Fibroblast of skin of scalp (primary cell): ENCODE measurements around the gene SMG6.
A peak's percentile ranks its signal among the peaks of the same experiment; 100 is the strongest.

ENCODE experiments used
- DNase-seq: peaks from one replicate; pipeline ENCODE4 v3.0.0-alpha.2; 2013

The SMG6 gene

GRCh38 chr17:2042390-2042847 lies 261.2 kb downstream of the SMG6 start:
- DNase-seq = peak; percentile 57

GRCh38 chr17:2041561-2042389 lies 261.8 kb downstream of the SMG6 start, which contains the start of gene OVCA2:
Gene OVCA2, plus strand, starts transcription at chr17:2042022. Its CDS starts 26 bp downstream, at chr17:2042048.
- DNase-seq = peak; percentile 94

- no peak for DNase-seq
These were observed 262.5 kb downstream of the SMG6 start for GRCh38 chr17:2040942-2041560.

GRCh38 chr17:2040219-2040827 lies 263.3 kb downstream of the SMG6 start:
- no peak for DNase-seq

- DNase-seq = no peak
These were observed 266.4 kb downstream of the SMG6 start for GRCh38 chr17:2037155-2037554.

- no peak for DNase-seq
These were observed 267.8 kb downstream of the SMG6 start for GRCh38 chr17:2035541-2036488.

GRCh38 chr17:2034806-2035540 lies 268.6 kb downstream of the SMG6 start:
- DNase-seq = peak; percentile 98

- DNase-seq = peak; percentile 87
These were observed 269.4 kb downstream of the SMG6 start for GRCh38 chr17:2034157-2034556.

- DNase-seq = peak; percentile 44
These were observed 270.4 kb downstream of the SMG6 start for GRCh38 chr17:2033153-2033552.

- DNase-seq = no peak
These were observed 272.8 kb downstream of the SMG6 start for GRCh38 chr17:2030779-2031163.

GRCh38 chr17:2029911-2030778 lies 273.4 kb downstream of the SMG6 start, which contains the start of gene DPH1:
Gene DPH1, plus strand, starts transcription at chr17:2030153. Its CDS starts 17 bp downstream, at chr17:2030170.
- DNase-seq = peak; percentile 92

- no peak for DNase-seq
These were observed 274.8 kb downstream of the SMG6 start for GRCh38 chr17:2028737-2029136.

- no peak for DNase-seq
These were observed 275.4 kb downstream of the SMG6 start for GRCh38 chr17:2028234-2028614.

- no peak for DNase-seq
These were observed 275.9 kb downstream of the SMG6 start for GRCh38 chr17:2027528-2028233.

GRCh38 chr17:2025622-2026309 lies 277.8 kb downstream of the SMG6 start:
- DNase-seq = peak; percentile 66

GRCh38 chr17:2025220-2025621 lies 278.4 kb downstream of the SMG6 start, which contains the start of gene RTN4RL1:
Gene RTN4RL1, minus strand, starts transcription at chr17:2025334. Its CDS starts 469 bp downstream, at chr17:2024865.
- peak; percentile 66 for DNase-seq

GRCh38 chr17:2024572-2025219 lies 278.9 kb downstream of the SMG6 start:
- DNase-seq = no peak
